ENCODE data around the gene SNX20. TPM values are rescaled to one million over a fixed set of nuclear protein-coding genes. Genes with fewer than 3 reads are reported as not detected.
A peak's percentile ranks its signal among the peaks of the same experiment; 100 is the strongest.

The SNX20 gene
- total RNA-seq, 6 experiments from 2014 or later: 0.31 to 1.9 (median 0.71) TPM

GRCh38 chr16:50679266-50679665 is 1.8 kb downstream of the SNX20 start:
- H3K4me3 ChIP-seq: no peak overlapping the region

GRCh38 chr16:50678531-50678930 is 2.6 kb downstream of the SNX20 start:
- no peak for DNase-seq
- H3K9me3 ChIP-seq: peaks cover 0 to 1% (median 0%) of the 10 kb centered on the region in 4 donors
- no peak overlapping the region for H3K27ac ChIP-seq
- TF ChIP-seq POLR2A (IDR thresholded peaks at IDR 0.05) (no peak), CTCF (IDR thresholded peaks at IDR 0.05) (no peak)
- H3K36me3 ChIP-seq: no peaks in the 10 kb centered on the region
- no peak overlapping the region for H3K4me3 ChIP-seq
- no peaks in the 10 kb centered on the region for H3K4me1 ChIP-seq
- intact Hi-C loops (cut with DNase I): loop anchor here in 1 of 2 donors (10.0 kb wide), 1 partner anchor 126 kb away; no protein-coding TSS in a partner anchor
- ATAC-seq: no peak
- no peaks in the 10 kb centered on the region for H3K27me3 ChIP-seq
- 35% methylated on average over 3 of the region's 3 CpGs for WGBS (ENCODE audit: insufficient coverage, low coverage, low lambda C conversion rate, missing lambda C conversion rate)

More at GRCh38 chr16:50679266-50679665, 1.8 kb downstream of the SNX20 start:
- ATAC-seq (peak in 2 of 4 donors; percentile 15 to 23), DNase-seq (no peak)
- Histone ChIP-seq H3K4me1 (no peaks in the 10 kb centered on the region), H3K9me3 (no peaks in the 10 kb centered on the region), H3K36me3 (no peaks in the 10 kb centered on the region), H3K27ac (no peak overlapping the region), H3K27me3 (no peaks in the 10 kb centered on the region)
- TF ChIP-seq CTCF (IDR thresholded peaks at IDR 0.05) (no peak), POLR2A (IDR thresholded peaks at IDR 0.05) (no peak)
- intact Hi-C loops (cut with DNase I): loop anchor here in 1 of 2 donors (10.0 kb wide), 1 partner anchor 126 kb away; no protein-coding TSS in a partner anchor
- WGBS (ENCODE audit: insufficient coverage, low coverage, low lambda C conversion rate, missing lambda C conversion rate): no CpG with 5 or more reads among the region's 14 CpGs

GRCh38 chr16:50677351-50677750 is 3.8 kb downstream of the SNX20 start:
- Histone ChIP-seq H3K4me3 (no peak overlapping the region), H3K27me3 (no peaks in the 10 kb centered on the region), H3K36me3 (no peaks in the 10 kb centered on the region), H3K27ac (no peak overlapping the region), H3K9me3 (peaks cover 0 to 5% (median 0%) of the 10 kb centered on the region in 4 donors), H3K4me1 (no peaks in the 10 kb centered on the region)
- intact Hi-C loops (cut with DNase I): loop anchor here in 1 of 2 donors (10.0 kb wide), 1 partner anchor 127 kb away; no protein-coding TSS in a partner anchor
- WGBS (ENCODE audit: insufficient coverage, low coverage, low lambda C conversion rate, missing lambda C conversion rate): 86% methylated on average over 5 of the region's 7 CpGs
- no peak for DNase-seq
- ATAC-seq: peak in 2 of 4 donors; percentile 16 to 49
- no peak for TF ChIP-seq POLR2A (IDR thresholded peaks at IDR 0.05)
- TF ChIP-seq CTCF (IDR thresholded peaks at IDR 0.05): peak; percentile 16 to 38 (median 28)

- no peaks in the 10 kb centered on the region for H3K27me3 ChIP-seq
- intact Hi-C loops (cut with DNase I): loop anchor here in 1 of 2 donors (10.0 kb wide), 1 partner anchor 128 kb away; no protein-coding TSS in a partner anchor
- no peak overlapping the region for H3K4me3 ChIP-seq
- peak in 2 of 4 donors; percentile 31 to 58 for ATAC-seq
- H3K4me1 ChIP-seq: no peaks in the 10 kb centered on the region
- H3K9me3 ChIP-seq: peaks cover 0 to 5% (median 0%) of the 10 kb centered on the region in 4 donors
- no peak overlapping the region for H3K27ac ChIP-seq
- H3K36me3 ChIP-seq: no peaks in the 10 kb centered on the region
- 77% methylated on average over 3 of the region's 9 CpGs for WGBS (ENCODE audit: insufficient coverage, low coverage, low lambda C conversion rate, missing lambda C conversion rate)
- TF ChIP-seq POLR2A (IDR thresholded peaks at IDR 0.05) (no peak), CTCF (IDR thresholded peaks at IDR 0.05) (peak in 1 of 4 donors; percentile 10)
- DNase-seq: no peak
Measured at GRCh38 chr16:50676684-50677225, 4.4 kb downstream of the SNX20 start.
